ENCODE results near the gene SNX27.

DNA sequence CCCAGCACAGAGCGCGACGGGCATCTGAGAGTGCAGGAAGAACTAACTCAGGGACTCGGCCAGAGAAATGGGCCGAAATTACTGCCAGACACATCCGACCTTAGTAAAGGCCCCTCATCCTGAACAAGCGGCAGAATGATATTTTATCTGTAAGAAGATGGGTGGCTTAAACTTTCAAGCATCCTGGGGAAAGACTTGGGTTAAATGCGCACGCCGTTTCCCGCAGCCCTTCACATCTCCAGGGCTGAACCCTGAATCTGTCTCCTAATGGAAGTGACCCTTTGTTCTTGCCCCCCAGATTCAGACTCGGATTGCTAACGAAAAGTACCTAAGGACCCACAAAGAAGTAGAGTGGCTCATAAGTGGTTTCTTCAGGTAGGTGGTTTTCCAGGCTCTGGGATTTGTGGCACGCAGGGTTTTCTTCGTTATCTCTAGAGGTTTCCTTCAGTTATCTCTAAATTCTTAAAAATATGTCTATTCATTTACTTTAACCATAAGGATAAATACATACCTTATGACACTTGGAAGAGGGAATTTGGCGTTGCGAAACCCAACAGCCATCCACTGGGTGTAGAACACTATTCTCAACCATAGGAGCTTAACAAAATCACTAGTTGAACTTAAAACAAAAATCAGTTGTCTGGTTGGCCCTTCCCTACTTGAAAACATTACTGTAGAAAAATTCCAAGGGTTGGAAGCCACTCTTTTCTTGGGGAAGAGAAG lies 110.1 kb downstream of the SNX27 start:
- TF ChIP-seq, protein P1, sequence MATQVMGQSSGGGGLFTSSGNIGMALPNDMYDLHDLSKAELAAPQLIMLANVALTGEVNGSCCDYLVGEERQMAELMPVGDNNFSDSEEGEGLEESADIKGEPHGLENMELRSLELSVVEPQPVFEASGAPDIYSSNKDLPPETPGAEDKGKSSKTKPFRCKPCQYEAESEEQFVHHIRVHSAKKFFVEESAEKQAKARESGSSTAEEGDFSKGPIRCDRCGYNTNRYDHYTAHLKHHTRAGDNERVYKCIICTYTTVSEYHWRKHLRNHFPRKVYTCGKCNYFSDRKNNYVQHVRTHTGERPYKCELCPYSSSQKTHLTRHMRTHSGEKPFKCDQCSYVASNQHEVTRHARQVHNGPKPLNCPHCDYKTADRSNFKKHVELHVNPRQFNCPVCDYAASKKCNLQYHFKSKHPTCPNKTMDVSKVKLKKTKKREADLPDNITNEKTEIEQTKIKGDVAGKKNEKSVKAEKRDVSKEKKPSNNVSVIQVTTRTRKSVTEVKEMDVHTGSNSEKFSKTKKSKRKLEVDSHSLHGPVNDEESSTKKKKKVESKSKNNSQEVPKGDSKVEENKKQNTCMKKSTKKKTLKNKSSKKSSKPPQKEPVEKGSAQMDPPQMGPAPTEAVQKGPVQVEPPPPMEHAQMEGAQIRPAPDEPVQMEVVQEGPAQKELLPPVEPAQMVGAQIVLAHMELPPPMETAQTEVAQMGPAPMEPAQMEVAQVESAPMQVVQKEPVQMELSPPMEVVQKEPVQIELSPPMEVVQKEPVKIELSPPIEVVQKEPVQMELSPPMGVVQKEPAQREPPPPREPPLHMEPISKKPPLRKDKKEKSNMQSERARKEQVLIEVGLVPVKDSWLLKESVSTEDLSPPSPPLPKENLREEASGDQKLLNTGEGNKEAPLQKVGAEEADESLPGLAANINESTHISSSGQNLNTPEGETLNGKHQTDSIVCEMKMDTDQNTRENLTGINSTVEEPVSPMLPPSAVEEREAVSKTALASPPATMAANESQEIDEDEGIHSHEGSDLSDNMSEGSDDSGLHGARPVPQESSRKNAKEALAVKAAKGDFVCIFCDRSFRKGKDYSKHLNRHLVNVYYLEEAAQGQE (IDR thresholded peaks at IDR 0.05; ENCODE audit: insufficient read depth in 1 of 2, low read depth in 2 of 2, low read length in 2 of 2): no peak
- TF ChIP-seq FOXP2 (optimal IDR thresholded peaks at IDR 0.05; ENCODE audit: borderline replicate concordance, extremely low read depth, extremely low read length, insufficient read depth): no peak
